ENCODE results near the gene CCN5.

- TF ChIP-seq YY1 (IDR thresholded peaks at IDR 0.05; ENCODE audit: insufficient read depth, insufficient read length) (no peak), SUZ12 (IDR thresholded peaks at IDR 0.05; ENCODE audit: extremely low read depth, insufficient read depth, insufficient read length) (no peak)
Measured at GRCh38 chr20:44737116-44737515, 21.9 kb downstream of the CCN5 start.

Measured in NT2/D1 (cell line).